Brain microvascular endothelial cell (primary cell): ENCODE data around the gene UBE2J1.

ENCODE experiments used
- DNase-seq: peaks from one replicate; pipeline ENCODE4 v3.0.0-alpha.2; 2020
- H3K27ac ChIP-seq: fragments of 250-450 bp; sonication (Bioruptor Pico); 2 replicates; pipeline ENCODE4 v1.5.1; 2020; ENCODE audit warnings: mild to moderate bottlenecking, moderate library complexity
- H3K27me3 ChIP-seq: fragments of 250-450 bp; sonication (Bioruptor Pico); replicated peaks from 2 replicates; pipeline ENCODE4 v1.5.1; 2020; ENCODE audit warnings: mild to moderate bottlenecking
- H3K36me3 ChIP-seq: fragments of 250-450 bp; sonication (Bioruptor Pico); replicated peaks from 2 replicates; pipeline ENCODE4 v1.5.1; 2020; ENCODE audit warnings: mild to moderate bottlenecking
- H3K4me3 ChIP-seq: 2 replicates; pipeline ENCODE4 v1.5.1; 2011; ENCODE audit warnings: low read depth, mild to moderate bottlenecking, control low read depth, low read length, moderate library complexity
- CTCF ChIP-seq: IDR thresholded peaks from 2 replicates; pipeline ENCODE4 v1.5.1; 2011; ENCODE audit warnings: low read depth, mild to moderate bottlenecking, moderate library complexity, low read length, control low read depth, inconsistent platforms; ENCODE audit errors: missing control alignments
- in situ Hi-C: cut with HindIII; loops from 2 replicates; pipeline ENCODE4 v1.10.0; 2017; ENCODE audit warnings: low sequenced_read_pairs, low pct_ligation_motif_present

UBE2J1 gene

GRCh38 chr6:89353118-89353556 lies 615 bp upstream of the UBE2J1 start:
- Histone ChIP-seq H3K27ac (peak overlapping the region; percentile 96), H3K36me3 (no peaks in the 10 kb centered on the region), H3K27me3 (no peaks in the 10 kb centered on the region), H3K4me3 (peak overlapping the region; percentile 93)
- TF ChIP-seq CTCF: no peak
- no peak for DNase-seq
- in situ Hi-C loops: no loop called here

- H3K27ac ChIP-seq: peak overlapping the region; percentile 96
- TF ChIP-seq CTCF: no peak
- H3K27me3 ChIP-seq: no peaks in the 10 kb centered on the region
- H3K4me3 ChIP-seq: peak overlapping the region; percentile 93
- H3K36me3 ChIP-seq: no peaks in the 10 kb centered on the region
- DNase-seq: no peak
- in situ Hi-C loops: no loop called here
Measured at GRCh38 chr6:89351671-89352277, 748 bp downstream of the UBE2J1 start.

GRCh38 chr6:89350281-89350966 lies 2.1 kb downstream of the UBE2J1 start:
- peak overlapping the region; percentile 21 for H3K27ac ChIP-seq
- DNase-seq: no peak
- H3K4me3 ChIP-seq: peak overlapping the region; percentile 12
- in situ Hi-C loops: no loop called here
- no peaks in the 10 kb centered on the region for H3K36me3 ChIP-seq
- TF ChIP-seq CTCF: no peak
- no peaks in the 10 kb centered on the region for H3K27me3 ChIP-seq

GRCh38 chr6:89348372-89348771 lies 4.2 kb downstream of the UBE2J1 start:
- Histone ChIP-seq H3K27me3 (no peaks in the 10 kb centered on the region), H3K4me3 (no peak overlapping the region), H3K27ac (no peak overlapping the region), H3K36me3 (no peaks in the 10 kb centered on the region)
- TF ChIP-seq CTCF: no peak
- no peak for DNase-seq
- in situ Hi-C loops: no loop called here

GRCh38 chr6:89347825-89348224 lies 4.7 kb downstream of the UBE2J1 start:
- no peak for TF ChIP-seq CTCF
- Histone ChIP-seq H3K27me3 (no peaks in the 10 kb centered on the region), H3K27ac (no peak overlapping the region), H3K4me3 (no peak overlapping the region), H3K36me3 (no peaks in the 10 kb centered on the region)
- in situ Hi-C loops: no loop called here
- no peak for DNase-seq
